Subcutaneous abdominal adipose tissue (tissue), 5 donors: ENCODE data around the gene FSTL5.

Experiments
- H3K27ac ChIP-seq: one replicate; pipeline ENCODE4 v1.7.0; 2013; ENCODE audit warnings: low read depth, mild to moderate bottlenecking, inconsistent platforms, low read length, moderate library complexity
- H3K27me3 ChIP-seq, 5 donors: one replicate each; pipeline ENCODE4 v1.7.0; 2013; ENCODE audit warnings: low read length in 5 of 5, inconsistent platforms in 1 of 5; ENCODE audit not compliant: control insufficient read depth in 5 of 5, insufficient read depth in 4 of 5
- H3K36me3 ChIP-seq, 5 donors: one replicate each; pipeline ENCODE4 v1.7.0; 2013; ENCODE audit warnings: low read length in 5 of 5; ENCODE audit not compliant: control insufficient read depth in 5 of 5, insufficient read depth in 5 of 5
- H3K4me1 ChIP-seq, 5 donors: one replicate each; pipeline ENCODE4 v1.7.0; 2013; ENCODE audit warnings: low read length in 5 of 5, mild to moderate bottlenecking in 3 of 5, moderate library complexity in 1 of 5; ENCODE audit not compliant: control insufficient read depth in 5 of 5, insufficient read depth in 5 of 5
- H3K4me3 ChIP-seq, 5 donors: one replicate each; pipeline ENCODE4 v1.7.0; 2013; ENCODE audit warnings: low read length in 5 of 5, low read depth in 1 of 5
- H3K9ac ChIP-seq, 5 donors: one replicate each; pipeline ENCODE4 v1.7.0; 2013; ENCODE audit warnings: low read length in 5 of 5, mild to moderate bottlenecking in 4 of 5, moderate library complexity in 3 of 5
- H3K9me3 ChIP-seq, 5 donors: one replicate each; pipeline ENCODE4 v1.7.0; 2013; ENCODE audit warnings: low read length in 5 of 5; ENCODE audit not compliant: control insufficient read depth in 5 of 5
- donor health status: healthy.
- donor health status: healthy.
- donor health status: healthy.
- donor health status: healthy.
- donor health status: healthy.

FSTL5 gene

DNA sequence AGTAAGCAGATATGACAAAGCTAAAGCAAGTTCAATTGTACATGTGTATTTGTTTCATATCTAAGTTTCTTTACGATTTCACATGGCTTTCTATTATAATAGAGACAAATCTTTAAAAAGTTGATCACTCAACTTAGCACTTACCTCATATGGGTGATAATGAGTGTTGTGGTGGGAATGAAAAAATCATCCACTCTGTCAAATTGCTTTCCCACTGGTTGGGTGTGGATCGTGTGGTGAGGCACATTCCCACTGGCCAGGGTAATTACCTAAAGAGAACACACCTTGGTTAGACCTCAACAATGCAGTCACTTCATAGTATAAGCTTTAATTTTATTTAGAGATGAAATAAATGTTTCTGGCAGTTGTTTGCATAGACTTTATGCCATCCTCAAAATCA, 708.9 kb downstream of the FSTL5 start:
- H3K9me3 ChIP-seq = no peaks in the 10 kb centered on the region
- no peak overlapping the region for H3K27ac ChIP-seq
- no peaks in the 10 kb centered on the region for H3K4me1 ChIP-seq
- H3K4me3 ChIP-seq = no peak overlapping the region
- no peak overlapping the region for H3K9ac ChIP-seq
- H3K36me3 ChIP-seq = no peaks in the 10 kb centered on the region
- no peaks in the 10 kb centered on the region for H3K27me3 ChIP-seq

DNA sequence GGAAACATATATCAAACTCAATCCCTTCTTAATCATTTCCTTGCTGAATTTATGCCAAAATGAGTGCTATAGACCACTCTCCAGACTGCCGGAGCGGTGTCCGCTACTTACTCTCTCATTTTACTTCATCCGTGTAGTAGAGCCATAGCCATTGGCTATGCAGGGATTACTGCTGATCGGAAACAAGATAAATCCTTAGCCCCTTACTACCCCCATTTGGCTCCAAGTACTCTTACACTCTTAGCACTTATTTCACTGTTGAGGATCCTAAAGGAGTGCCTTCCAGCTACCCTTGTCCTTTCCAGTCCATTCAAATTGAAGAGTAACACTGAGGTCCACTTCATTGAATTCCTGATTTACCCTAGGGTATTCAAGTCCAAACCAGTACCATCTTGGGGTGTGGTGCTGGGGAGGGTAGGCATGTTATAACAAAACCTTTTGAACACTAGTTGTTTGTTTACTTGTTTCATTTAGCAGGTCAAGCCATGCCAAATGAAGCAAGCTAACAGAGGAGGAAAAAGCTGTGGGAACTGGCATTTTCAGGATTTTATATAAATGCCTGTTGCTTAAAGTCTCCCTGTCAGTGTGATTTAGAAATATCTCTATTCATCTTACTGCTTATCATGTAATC, 715.1 kb downstream of the FSTL5 start:
- Histone ChIP-seq H3K36me3 (no peaks in the 10 kb centered on the region), H3K27me3 (no peaks in the 10 kb centered on the region), H3K9me3 (no peaks in the 10 kb centered on the region), H3K4me1 (no peaks in the 10 kb centered on the region), H3K9ac (no peak overlapping the region), H3K27ac (no peak overlapping the region), H3K4me3 (peak overlapping the region in 1 of 5 donors; percentile 25)

DNA sequence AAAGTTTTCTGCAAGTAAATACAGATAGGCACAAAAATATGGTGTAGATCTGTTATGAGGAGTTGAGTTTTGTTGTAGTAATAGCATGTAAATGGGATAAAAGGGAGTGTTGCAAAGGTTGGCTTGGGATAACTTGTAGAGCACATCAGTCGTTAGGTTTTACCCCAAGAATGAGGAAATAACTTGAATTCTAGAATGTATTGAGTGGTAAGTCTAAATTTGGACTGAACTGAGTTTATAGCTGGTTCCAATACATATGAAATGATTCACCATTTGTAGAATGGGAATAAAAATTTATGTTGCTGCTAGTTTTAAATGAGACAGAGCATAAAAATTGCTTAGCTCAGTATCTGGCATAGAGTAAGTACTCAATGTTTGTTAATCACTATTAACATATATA, 719.2 kb downstream of the FSTL5 start:
- Histone ChIP-seq H3K27ac (no peak overlapping the region), H3K4me1 (peaks cover 0 to 4% (median 0%) of the 10 kb centered on the region in 5 donors), H3K9me3 (no peaks in the 10 kb centered on the region), H3K27me3 (no peaks in the 10 kb centered on the region), H3K4me3 (no peak overlapping the region), H3K9ac (no peak overlapping the region), H3K36me3 (no peaks in the 10 kb centered on the region)

DNA sequence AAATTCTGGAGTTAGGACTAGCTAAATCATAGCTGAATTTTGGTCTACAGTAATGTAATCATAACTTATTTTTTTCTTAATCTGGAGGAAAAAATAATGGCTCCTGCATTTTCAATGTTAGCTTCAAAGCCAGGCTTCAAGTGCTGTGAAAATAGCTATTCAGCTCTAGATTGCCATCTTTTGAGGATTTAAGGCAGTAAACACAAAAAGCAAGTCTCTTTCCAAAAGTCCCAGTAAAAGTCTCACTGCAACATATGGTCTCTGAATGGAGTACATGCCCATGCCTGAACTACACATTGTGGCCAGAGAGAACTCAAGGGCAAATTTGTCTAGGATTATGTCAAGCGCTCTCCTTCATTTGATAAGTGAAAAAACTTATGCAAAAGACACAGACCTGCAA, 720.9 kb downstream of the FSTL5 start:
- H3K4me3 ChIP-seq = no peak overlapping the region
- peaks cover 0 to 4% (median 0%) of the 10 kb centered on the region in 5 donors for H3K4me1 ChIP-seq
- H3K9ac ChIP-seq = no peak overlapping the region
- H3K36me3 ChIP-seq = no peaks in the 10 kb centered on the region
- no peaks in the 10 kb centered on the region for H3K9me3 ChIP-seq
- H3K27me3 ChIP-seq = no peaks in the 10 kb centered on the region
- no peak overlapping the region for H3K27ac ChIP-seq

DNA sequence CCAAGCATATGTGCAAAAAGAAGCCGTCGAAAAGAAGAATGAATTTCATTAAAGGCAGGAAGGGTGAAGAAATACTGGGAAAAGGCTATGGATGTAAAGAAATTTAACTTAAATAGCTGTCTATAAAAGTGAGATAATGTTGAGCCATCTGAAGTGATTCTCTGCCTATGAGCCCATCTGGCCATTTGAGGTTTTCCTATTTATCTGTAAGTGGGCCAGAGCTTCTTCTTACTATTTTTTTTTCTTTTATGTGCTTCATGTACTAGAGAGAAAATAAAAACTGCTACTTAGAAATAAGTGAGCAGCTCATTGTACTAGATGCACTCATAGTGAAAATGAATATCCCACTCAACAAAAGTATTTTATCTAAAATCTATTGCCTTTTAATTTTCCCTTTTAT, 725.7 kb downstream of the FSTL5 start:
- Histone ChIP-seq H3K27me3 (no peaks in the 10 kb centered on the region), H3K4me1 (peaks cover 0 to 4% (median 0%) of the 10 kb centered on the region in 5 donors), H3K9me3 (peaks cover 0 to 3% (median 0%) of the 10 kb centered on the region in 5 donors), H3K27ac (no peak overlapping the region), H3K36me3 (no peaks in the 10 kb centered on the region), H3K9ac (no peak overlapping the region), H3K4me3 (no peak overlapping the region)

DNA sequence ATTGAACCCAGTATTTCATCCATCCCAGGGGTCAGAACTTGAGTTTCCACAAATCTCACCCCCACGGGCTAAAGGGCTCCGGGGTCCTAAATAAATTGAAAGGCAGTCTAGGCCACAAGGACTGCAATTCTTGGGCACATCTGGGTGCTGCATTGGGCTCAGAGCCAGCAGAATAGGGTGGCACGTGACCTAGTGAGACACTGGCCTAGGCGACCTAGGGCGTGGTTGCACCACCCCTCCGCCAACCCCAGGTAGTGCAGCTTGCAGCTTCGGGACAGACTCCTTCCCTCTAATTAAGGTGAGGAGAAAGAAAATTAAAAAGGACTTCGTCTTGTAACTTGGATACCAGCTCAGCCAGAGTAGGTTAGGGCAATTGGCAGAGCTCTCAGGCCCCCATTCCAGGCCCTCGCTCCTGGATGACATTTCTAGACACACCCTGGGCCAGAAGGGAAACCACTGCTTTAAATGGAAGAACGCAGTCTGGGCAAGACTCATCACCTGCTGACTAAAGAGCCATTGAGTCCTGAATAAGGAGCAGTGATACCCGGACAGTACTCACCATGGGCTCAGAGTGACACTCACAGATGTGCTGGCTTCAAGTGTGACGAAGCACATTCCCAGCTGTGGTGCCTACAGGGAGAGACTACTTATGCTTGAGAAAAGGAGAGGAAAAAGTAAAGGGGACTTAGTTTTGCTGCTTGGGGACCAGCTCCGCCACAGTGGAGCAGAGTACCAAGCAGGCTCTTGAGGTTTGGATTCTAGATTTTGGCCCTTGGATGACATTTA, 735.4 kb downstream of the FSTL5 start:
- H3K4me1 ChIP-seq = no peaks in the 10 kb centered on the region
- H3K9me3 ChIP-seq = peaks cover 0 to 3% (median 2%) of the 10 kb centered on the region in 5 donors
- H3K4me3 ChIP-seq = no peak overlapping the region
- no peaks in the 10 kb centered on the region for H3K27me3 ChIP-seq
- H3K36me3 ChIP-seq = no peaks in the 10 kb centered on the region
- H3K27ac ChIP-seq = no peak overlapping the region
- no peak overlapping the region for H3K9ac ChIP-seq

- Histone ChIP-seq H3K4me3 (no peak overlapping the region), H3K27me3 (no peaks in the 10 kb centered on the region), H3K9me3 (no peaks in the 10 kb centered on the region), H3K4me1 (no peaks in the 10 kb centered on the region), H3K9ac (no peak overlapping the region), H3K36me3 (no peaks in the 10 kb centered on the region), H3K27ac (no peak overlapping the region)
These were observed 744.0 kb downstream of the FSTL5 start for GRCh38 chr4:161419822-161420221.

GRCh38 chr4:161411901-161412300, 751.9 kb downstream of the FSTL5 start:
- peaks cover 0 to 7% (median 0%) of the 10 kb centered on the region in 5 donors for H3K9me3 ChIP-seq
- H3K4me1 ChIP-seq = no peaks in the 10 kb centered on the region
- H3K9ac ChIP-seq = no peak overlapping the region
- no peak overlapping the region for H3K27ac ChIP-seq
- no peaks in the 10 kb centered on the region for H3K27me3 ChIP-seq
- no peak overlapping the region for H3K4me3 ChIP-seq
- no peaks in the 10 kb centered on the region for H3K36me3 ChIP-seq

DNA sequence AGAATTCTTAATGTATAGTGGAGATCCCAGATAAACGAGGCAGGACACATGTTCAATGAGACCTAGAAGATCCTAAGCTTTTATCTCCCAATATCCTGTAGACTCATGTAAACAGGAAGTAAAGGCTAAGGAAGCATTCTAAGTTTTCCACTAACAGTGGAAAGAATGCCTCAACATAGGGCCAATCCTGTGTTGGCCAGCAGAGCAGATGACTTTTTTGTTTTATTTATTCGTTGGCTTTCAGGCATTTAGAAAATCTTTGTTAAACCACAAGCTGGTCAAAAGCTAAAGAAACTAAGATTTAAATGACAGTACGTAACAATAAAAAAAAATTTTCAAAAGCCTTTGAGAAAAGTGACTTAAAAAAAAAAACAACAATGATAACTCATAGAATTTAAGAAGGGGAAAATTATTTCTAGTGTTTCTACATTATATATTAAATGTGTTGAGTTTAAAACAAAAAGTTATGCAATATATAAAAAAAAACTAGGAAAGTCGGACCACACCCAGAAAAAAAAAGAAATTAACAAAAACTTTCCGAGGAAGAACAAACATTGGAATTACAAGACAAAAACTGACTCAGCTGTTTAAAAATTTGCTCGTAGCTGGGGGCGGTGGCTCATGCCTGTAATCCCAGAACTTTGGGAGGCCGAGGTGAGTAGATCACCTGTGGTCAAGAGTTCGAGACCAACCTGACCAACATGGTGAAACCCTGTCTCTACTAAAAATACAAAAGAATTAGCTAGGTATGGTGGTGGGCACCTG, 759.3 kb downstream of the FSTL5 start:
- Histone ChIP-seq H3K27ac (no peak overlapping the region), H3K9ac (no peak overlapping the region), H3K36me3 (no peaks in the 10 kb centered on the region), H3K27me3 (no peaks in the 10 kb centered on the region), H3K4me1 (no peaks in the 10 kb centered on the region), H3K4me3 (no peak overlapping the region), H3K9me3 (peaks cover 0 to 7% (median 0%) of the 10 kb centered on the region in 5 donors)

GRCh38 chr4:161403781-161404180, 760.0 kb downstream of the FSTL5 start:
- peaks cover 0 to 7% (median 0%) of the 10 kb centered on the region in 5 donors for H3K9me3 ChIP-seq
- H3K36me3 ChIP-seq = no peaks in the 10 kb centered on the region
- no peaks in the 10 kb centered on the region for H3K4me1 ChIP-seq
- no peak overlapping the region for H3K27ac ChIP-seq
- H3K9ac ChIP-seq = no peak overlapping the region
- no peaks in the 10 kb centered on the region for H3K27me3 ChIP-seq
- no peak overlapping the region for H3K4me3 ChIP-seq
